HL-60/S4 treated with phorbol 12-myristate 13-acetate at 8.2 ng/mL for 4 days and 3 days (cell line): Measurements from ENCODE around the gene METTL24.

ENCODE experiments used
- in situ Hi-C: fragments of 300-500 bp; cut with MboI; formaldehyde crosslinking; loops from 2 replicates; pipeline ENCODE4 v1.15.0; 2022; ENCODE audit warnings: low sequenced_read_pairs

Gene METTL24

GRCh38 chr6:110214338-110214737 is 143.8 kb downstream of the METTL24 start:
- in situ Hi-C loops: no loop called here

GRCh38 chr6:110211753-110212152 is 146.4 kb downstream of the METTL24 start:
- in situ Hi-C loops: no loop called here

GRCh38 chr6:110207652-110208051 is 150.5 kb downstream of the METTL24 start:
- in situ Hi-C loops: no loop called here

GRCh38 chr6:110201151-110201884 is 156.8 kb downstream of the METTL24 start:
- in situ Hi-C loops: no loop called here

- in situ Hi-C loops: no loop called here
Measured at GRCh38 chr6:110198561-110198960, 159.6 kb downstream of the METTL24 start.

- in situ Hi-C loops: no loop called here
Measured at GRCh38 chr6:110196874-110197273, 161.3 kb downstream of the METTL24 start.

- in situ Hi-C loops: no loop called here
Measured at GRCh38 chr6:110195639-110196038, 162.5 kb downstream of the METTL24 start.
